Measurements from ENCODE around the gene B9D2.
"Not testable (repeated sequence)": the region's sequence is repeated elsewhere in the genome, so short reads cannot be mapped to it uniquely, and the experiment has no call there.

- not testable (repeated sequence) for TF ChIP-seq POLR2A (IDR thresholded peaks at IDR 0.05; ENCODE audit: low read depth, low read length); CTCF (conservative IDR thresholded peaks at IDR 0.05; ENCODE audit: low read depth, low read length); BHLHE40 (IDR thresholded peaks at IDR 0.05; ENCODE audit: low read depth, low read length)
Observed at GRCh38 chr19:41346916-41347315, 17.0 kb downstream of the B9D2 start.

All from IMR-90 (cell line).